Subcutaneous adipose tissue (tissue), 4 donors: ENCODE data around the gene STX3. TPM values are rescaled to one million over a fixed set of nuclear protein-coding genes. Genes with fewer than 3 reads are reported as not detected.

Source experiments
- total RNA-seq, 4 donors: library from RNA; depleted of rRNA; stranded (reverse); fragments of >200 nt; gene quantifications; one replicate each; pipeline ENCODE4 v1.1.0, GENCODE V29; 2016
- TF ChIP-seq, protein P1 (sequence below): fragments of 450-650 bp; IDR thresholded peaks from one replicate; pipeline ENCODE4 v1.5.1; 2016; ENCODE audit warnings: low read depth, mild to moderate bottlenecking, control low read depth, antibody characterized with exemption, moderate library complexity

The STX3 gene
- total RNA-seq, 4 donors from 2014 or later, result 16.8 to 39.6 (median 26.9) TPM

GRCh38 chr11:59730896-59731565 lies 24.1 kb upstream of the STX3 start:
- TF ChIP-seq, protein P1, sequence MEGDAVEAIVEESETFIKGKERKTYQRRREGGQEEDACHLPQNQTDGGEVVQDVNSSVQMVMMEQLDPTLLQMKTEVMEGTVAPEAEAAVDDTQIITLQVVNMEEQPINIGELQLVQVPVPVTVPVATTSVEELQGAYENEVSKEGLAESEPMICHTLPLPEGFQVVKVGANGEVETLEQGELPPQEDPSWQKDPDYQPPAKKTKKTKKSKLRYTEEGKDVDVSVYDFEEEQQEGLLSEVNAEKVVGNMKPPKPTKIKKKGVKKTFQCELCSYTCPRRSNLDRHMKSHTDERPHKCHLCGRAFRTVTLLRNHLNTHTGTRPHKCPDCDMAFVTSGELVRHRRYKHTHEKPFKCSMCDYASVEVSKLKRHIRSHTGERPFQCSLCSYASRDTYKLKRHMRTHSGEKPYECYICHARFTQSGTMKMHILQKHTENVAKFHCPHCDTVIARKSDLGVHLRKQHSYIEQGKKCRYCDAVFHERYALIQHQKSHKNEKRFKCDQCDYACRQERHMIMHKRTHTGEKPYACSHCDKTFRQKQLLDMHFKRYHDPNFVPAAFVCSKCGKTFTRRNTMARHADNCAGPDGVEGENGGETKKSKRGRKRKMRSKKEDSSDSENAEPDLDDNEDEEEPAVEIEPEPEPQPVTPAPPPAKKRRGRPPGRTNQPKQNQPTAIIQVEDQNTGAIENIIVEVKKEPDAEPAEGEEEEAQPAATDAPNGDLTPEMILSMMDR, result no peak

GRCh38 chr11:59746111-59746510 lies 9.1 kb upstream of the STX3 start:
- TF ChIP-seq, protein P1, result no peak

DNA sequence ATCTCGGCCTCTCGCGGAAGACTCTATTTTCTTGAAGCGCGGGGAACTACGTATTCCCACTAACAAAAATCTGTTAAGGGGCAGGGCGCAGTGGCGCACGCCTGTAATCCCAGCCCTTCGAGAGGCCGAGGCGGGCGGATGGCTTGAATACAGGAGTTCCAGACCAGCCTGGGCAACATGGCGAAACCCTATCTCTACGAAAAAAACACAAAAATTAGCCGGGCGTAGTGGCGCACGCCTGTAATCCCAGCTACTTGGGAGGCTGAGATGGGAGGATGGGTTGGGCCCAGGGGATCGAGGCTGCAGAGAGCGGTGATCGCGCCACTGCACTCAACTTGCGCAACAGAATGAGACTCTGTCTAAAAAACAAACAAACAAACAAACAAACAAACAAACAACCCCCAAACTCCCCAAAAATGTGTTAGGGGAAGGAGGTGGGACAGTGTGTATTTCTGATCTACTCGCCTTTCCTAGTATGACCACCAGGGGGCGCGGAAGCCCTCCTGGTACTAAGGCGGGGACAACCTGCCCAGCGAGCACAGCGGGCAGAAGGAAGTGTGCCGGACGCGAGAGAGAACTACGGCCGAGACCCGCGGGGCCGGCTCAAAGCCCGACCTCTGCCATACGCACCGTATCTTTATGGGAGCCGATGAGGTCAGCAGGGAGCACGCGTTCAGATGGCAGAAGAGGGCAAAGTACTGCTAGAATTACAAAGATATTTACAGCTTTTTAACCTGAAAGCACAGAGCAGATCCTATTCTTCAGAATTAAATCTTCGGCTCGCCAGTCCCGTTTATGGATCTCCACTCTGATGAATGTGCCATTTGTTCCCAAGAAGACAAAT lies 1.3 kb upstream of the STX3 start:
- TF ChIP-seq, protein P1, result no peak

DNA sequence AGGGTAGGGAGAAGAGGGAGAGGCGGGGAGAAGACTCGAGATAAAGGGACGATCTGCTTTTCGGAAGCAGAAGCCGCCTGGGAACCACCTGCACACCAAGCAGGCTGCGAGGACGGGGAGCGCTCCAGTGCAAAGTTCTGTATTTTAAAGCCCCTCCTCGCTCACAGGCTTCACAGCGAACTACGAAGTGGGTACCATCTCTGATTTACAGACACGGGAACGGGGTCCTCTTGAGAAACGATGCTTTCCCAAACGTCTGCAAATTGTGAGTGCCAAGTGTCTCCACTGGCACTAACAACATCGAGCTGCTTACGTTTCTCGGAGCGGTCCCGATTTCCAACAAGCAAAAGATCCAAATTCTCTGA lies 700 bp upstream of the STX3 start:
- TF ChIP-seq, protein P1, result no peak

GRCh38 chr11:59755701-59756557 lies 753 bp downstream of the STX3 start:
- TF ChIP-seq, protein P1, result no peak

DNA sequence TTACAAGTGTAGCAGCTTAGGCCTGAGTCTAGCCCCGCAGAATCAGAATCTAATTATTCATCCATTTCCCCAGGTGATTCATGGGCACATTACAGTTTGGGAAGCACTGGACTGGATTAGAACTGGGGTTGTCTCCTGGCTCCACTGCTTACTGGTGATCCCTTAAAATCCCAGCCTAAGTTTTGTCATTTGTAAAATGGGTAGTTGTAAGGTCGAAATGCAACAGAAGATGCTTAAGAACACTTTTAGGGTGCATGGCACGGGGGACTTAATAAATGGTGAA lies 1.3 kb downstream of the STX3 start:
- TF ChIP-seq, protein P1, result no peak

GRCh38 chr11:59756845-59757244 lies 1.7 kb downstream of the STX3 start:
- TF ChIP-seq, protein P1, result no peak
